Uterus (tissue), 4 donors: Measurements from ENCODE around the gene PPHLN1. TPM values are rescaled to one million over a fixed set of nuclear protein-coding genes. Genes with fewer than 3 reads are reported as not detected.

ENCODE experiments used
- DNase-seq, 2 donors: peaks; one replicate each; pipeline ENCODE4 v3.0.0-alpha.2; 2019 to 2020
- H3K27ac ChIP-seq, 2 donors: fragments of 200-600 bp; sonication (generic); 1 replicate in 1 of 2; 2 replicates in 1 of 2; pipeline ENCODE4 v1.5.1; 2016 to 2018
- H3K27me3 ChIP-seq, 2 donors: fragments of 200-600 bp; sonication (generic); one replicate each; pipeline ENCODE4 v1.5.1; 2018 to 2019; ENCODE audit warnings: control low read depth in 1 of 2
- H3K36me3 ChIP-seq, 2 donors: fragments of 200-600 bp; sonication (generic); one replicate each; pipeline ENCODE4 v1.5.1; 2019; ENCODE audit warnings: control low read depth in 1 of 2
- H3K4me1 ChIP-seq, 2 donors: fragments of 200-600 bp; sonication (generic); one replicate each; pipeline ENCODE4 v1.5.1; 2018 to 2019; ENCODE audit warnings: control low read depth in 1 of 2
- H3K4me3 ChIP-seq, 2 donors: fragments of 200-600 bp; sonication (generic); 1 replicate in 1 of 2; 2 replicates in 1 of 2; pipeline ENCODE4 v1.5.1; 2018 to 2019; ENCODE audit warnings: mild to moderate bottlenecking in 1 of 2
- H3K9me3 ChIP-seq, 2 donors: fragments of 200-600 bp; sonication (generic); one replicate each; pipeline ENCODE4 v1.5.1; 2019; ENCODE audit warnings: control low read depth in 1 of 2
- POLR2A ChIP-seq, 2 donors: fragments of 450-650 bp; IDR thresholded peaks; one replicate each; pipeline ENCODE4 v1.6.1; 2016; ENCODE audit warnings: antibody characterized with exemption in 2 of 2, mild to moderate bottlenecking in 1 of 2, moderate library complexity in 1 of 2
- intact Hi-C: fragments of 100-400 bp; cut with DNase I; formaldehyde crosslinking; loops from one replicate; pipeline ENCODE4 v1.15.1; 2023; ENCODE audit warnings: low total_unique reads
- total RNA-seq, 4 donors: library from RNA; depleted of rRNA in 3 of 4; stranded (reverse); fragments of >200 nt in 3 of 4; gene quantifications; one replicate each; pipeline versions ENCODE4 v1.1.0 to v1.2.4, GENCODE V29; 2014 to 2023
- TF ChIP-seq, protein P1 (sequence below), 4 experiments: fragments of 200-600 bp in 2 of 4; fragments of 450-650 bp in 2 of 4; sonication (generic) in 2 of 4; IDR thresholded peaks; one replicate each; pipeline ENCODE4 v1.5.1; 2016 to 2019; ENCODE audit warnings: antibody characterized with exemption in 4 of 4, mild to moderate bottlenecking in 2 of 4, moderate library complexity in 1 of 4
- donor health status: DM: yes; HTN: yes; CAD: no.

Gene PPHLN1
- total RNA-seq, 4 donors from 2014 or later, result 20.2 to 124 (median 53.3) TPM

DNA sequence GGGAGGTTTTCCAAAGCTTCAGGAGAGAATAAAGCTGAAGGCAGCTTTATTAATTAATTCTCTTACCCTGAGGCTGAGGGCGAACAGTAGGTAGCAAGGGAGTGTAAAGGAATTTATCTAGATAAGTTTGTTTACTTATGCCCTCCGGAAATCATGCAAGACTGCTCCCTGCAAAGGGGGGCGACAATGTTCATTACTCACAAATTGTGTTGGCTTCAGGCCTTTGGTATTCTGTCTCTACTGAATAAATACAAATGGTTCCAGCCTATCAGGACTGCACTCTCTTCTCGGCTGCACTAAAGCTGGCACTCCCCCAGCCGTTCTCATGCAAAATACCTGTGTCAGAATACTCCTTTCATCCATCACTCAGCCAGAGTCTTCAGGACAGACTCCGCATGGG lies 120.8 kb downstream of the PPHLN1 start:
- Histone ChIP-seq H3K4me1 (no peaks in the 10 kb centered on the region), H3K36me3 (no peaks in the 10 kb centered on the region), H3K4me3 (no peak overlapping the region), H3K27me3 (no peaks in the 10 kb centered on the region), H3K9me3 (no peaks in the 10 kb centered on the region), H3K27ac (no peak overlapping the region)
- DNase-seq, result no peak
- intact Hi-C loops, result no loop called here
- no peak for TF ChIP-seq POLR2A (IDR thresholded peaks at IDR 0.05)
- TF ChIP-seq, protein P1, sequence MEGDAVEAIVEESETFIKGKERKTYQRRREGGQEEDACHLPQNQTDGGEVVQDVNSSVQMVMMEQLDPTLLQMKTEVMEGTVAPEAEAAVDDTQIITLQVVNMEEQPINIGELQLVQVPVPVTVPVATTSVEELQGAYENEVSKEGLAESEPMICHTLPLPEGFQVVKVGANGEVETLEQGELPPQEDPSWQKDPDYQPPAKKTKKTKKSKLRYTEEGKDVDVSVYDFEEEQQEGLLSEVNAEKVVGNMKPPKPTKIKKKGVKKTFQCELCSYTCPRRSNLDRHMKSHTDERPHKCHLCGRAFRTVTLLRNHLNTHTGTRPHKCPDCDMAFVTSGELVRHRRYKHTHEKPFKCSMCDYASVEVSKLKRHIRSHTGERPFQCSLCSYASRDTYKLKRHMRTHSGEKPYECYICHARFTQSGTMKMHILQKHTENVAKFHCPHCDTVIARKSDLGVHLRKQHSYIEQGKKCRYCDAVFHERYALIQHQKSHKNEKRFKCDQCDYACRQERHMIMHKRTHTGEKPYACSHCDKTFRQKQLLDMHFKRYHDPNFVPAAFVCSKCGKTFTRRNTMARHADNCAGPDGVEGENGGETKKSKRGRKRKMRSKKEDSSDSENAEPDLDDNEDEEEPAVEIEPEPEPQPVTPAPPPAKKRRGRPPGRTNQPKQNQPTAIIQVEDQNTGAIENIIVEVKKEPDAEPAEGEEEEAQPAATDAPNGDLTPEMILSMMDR (IDR thresholded peaks at IDR 0.05), result no peak

DNA sequence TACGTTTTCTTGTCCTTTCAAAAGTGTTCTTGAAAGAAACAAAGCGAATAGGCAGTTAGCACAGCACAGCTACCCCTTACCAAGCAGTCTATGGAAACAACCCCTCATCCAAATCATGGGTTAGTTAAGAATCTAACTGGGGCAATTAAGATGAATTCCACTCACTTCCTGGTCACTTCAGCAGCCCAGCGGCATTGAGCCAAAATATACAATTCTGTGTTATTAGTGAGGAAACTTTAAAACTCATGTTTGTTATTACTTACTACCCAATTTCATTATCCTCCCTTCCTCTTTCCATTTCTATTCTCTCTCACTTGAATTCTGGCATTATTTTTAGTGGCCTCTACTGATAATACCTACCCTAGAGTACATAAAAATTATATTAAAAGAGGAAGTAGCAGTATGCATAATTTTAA lies 121.4 kb downstream of the PPHLN1 start:
- H3K27ac ChIP-seq, result no peak overlapping the region
- H3K4me3 ChIP-seq, result no peak overlapping the region
- no peaks in the 10 kb centered on the region for H3K9me3 ChIP-seq
- TF ChIP-seq, protein P1 (IDR thresholded peaks at IDR 0.05), result no peak
- no peak for TF ChIP-seq POLR2A (IDR thresholded peaks at IDR 0.05)
- DNase-seq, result no peak
- no peaks in the 10 kb centered on the region for H3K36me3 ChIP-seq
- no peaks in the 10 kb centered on the region for H3K4me1 ChIP-seq
- H3K27me3 ChIP-seq, result no peaks in the 10 kb centered on the region
- intact Hi-C loops, result no loop called here

DNA sequence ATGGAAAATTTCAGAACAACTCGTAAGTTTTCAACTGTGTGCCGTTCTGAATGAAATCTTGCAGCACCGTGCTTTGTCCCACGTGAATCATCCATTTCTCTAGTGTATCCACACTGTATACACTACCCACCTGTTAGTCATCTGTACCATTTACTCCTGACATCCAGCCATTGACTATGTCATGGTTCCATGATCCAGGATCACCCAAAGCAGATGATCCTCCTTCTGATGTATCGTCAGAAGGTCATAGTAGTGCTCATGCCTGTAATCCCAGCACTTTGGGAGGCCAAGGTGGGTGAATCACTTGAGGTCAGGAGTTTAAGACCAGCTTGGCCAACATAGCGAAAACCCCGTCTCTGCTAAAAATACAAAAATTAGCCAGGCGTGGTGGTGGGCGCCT lies 122.9 kb downstream of the PPHLN1 start:
- no peaks in the 10 kb centered on the region for H3K9me3 ChIP-seq
- DNase-seq, result no peak
- TF ChIP-seq POLR2A (IDR thresholded peaks at IDR 0.05), result no peak
- TF ChIP-seq, protein P1 (IDR thresholded peaks at IDR 0.05), result no peak
- H3K27me3 ChIP-seq, result no peaks in the 10 kb centered on the region
- H3K36me3 ChIP-seq, result no peaks in the 10 kb centered on the region
- no peak overlapping the region for H3K27ac ChIP-seq
- intact Hi-C loops, result no loop called here
- H3K4me1 ChIP-seq, result no peaks in the 10 kb centered on the region
- H3K4me3 ChIP-seq, result no peak overlapping the region

DNA sequence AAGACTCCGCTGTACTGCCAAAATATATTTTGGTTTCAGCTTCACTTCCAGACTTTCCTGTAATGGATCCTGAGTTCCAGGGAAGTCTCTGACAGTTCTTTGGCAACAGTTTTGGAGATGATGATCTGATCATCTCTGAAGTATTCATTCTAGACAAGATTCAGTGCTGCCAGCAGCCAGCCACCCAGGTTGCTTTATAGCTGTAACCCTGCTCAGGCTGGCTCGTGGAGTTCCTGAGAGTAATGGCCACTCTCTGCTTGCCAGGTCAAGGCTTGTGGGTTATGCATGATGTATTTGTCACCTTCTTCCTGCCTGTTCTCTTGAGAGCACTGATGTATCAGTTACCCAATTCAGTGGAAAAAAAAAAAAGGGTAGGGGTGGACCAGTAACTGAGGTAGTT lies 124.3 kb downstream of the PPHLN1 start:
- Histone ChIP-seq H3K27me3 (no peaks in the 10 kb centered on the region), H3K4me3 (no peak overlapping the region), H3K36me3 (no peaks in the 10 kb centered on the region), H3K4me1 (no peaks in the 10 kb centered on the region), H3K27ac (no peak overlapping the region), H3K9me3 (no peaks in the 10 kb centered on the region)
- no peak for DNase-seq
- TF ChIP-seq, protein P1 (IDR thresholded peaks at IDR 0.05), result no peak
- no peak for TF ChIP-seq POLR2A (IDR thresholded peaks at IDR 0.05)
- intact Hi-C loops, result no loop called here

DNA sequence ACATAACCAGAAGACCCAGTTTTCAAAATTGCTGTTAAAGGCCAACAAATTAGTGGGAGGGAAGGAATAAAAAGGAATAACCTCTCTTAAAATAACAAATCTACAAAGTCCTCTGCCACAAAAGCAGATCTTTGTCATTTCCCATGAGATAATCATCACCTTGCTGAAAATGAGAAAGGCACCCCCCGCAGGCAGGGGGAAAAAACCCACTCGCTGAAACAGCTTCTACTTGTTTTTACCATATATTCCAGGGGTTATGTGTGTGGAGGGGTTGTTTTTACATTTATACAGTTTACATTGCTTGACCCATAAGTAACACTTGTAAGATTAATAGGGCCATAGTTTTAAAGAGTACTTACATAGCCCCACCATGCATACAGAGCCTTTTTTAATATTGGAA lies 132.6 kb downstream of the PPHLN1 start:
- Histone ChIP-seq H3K27me3 (no peaks in the 10 kb centered on the region), H3K4me3 (no peak overlapping the region), H3K9me3 (no peaks in the 10 kb centered on the region), H3K36me3 (no peaks in the 10 kb centered on the region), H3K27ac (no peak overlapping the region), H3K4me1 (no peaks in the 10 kb centered on the region)
- TF ChIP-seq, protein P1 (IDR thresholded peaks at IDR 0.05), result no peak
- TF ChIP-seq POLR2A (IDR thresholded peaks at IDR 0.05), result no peak
- no peak for DNase-seq
- intact Hi-C loops, result no loop called here
